K562 (cell line): ENCODE data around the gene LRRK2. TPM values are rescaled to one million over a fixed set of nuclear protein-coding genes. Genes with fewer than 3 reads are reported as not detected.

ENCODE experiments used
- ATAC-seq: fragments of 200-7000 bp; cut with Tn5 transposase; 3 replicates; pipeline ENCODE4 v1.9.1; 2020; ENCODE audit warnings: moderate library complexity
- BruUV-seq: library from RNA; stranded (reverse); fragments of 400-500 nt; replicated peaks from 2 replicates; lab custom pipeline; 2021; lab: Mats Ljungman, UMichigan
- CTCF ChIA-PET: fragments of 300-600 bp; formaldehyde crosslinking; extraction: SDS; loops from one replicate; lab custom pipeline; 2021; ENCODE audit warnings: low intra/inter-chr PET ratio; lab: Yijun Ruan, JAX
- POLR2A ChIA-PET: fragments of 300-600, 350-650 bp; sonication (Branson Sonifier 250); formaldehyde crosslinking; extraction: SDS; loops from one replicate; lab custom pipeline; 2021; ENCODE audit warnings: antibody characterized with exemption, inconsistent platforms; lab: Yijun Ruan, JAX
- DNase-seq, 4 experiments: peaks; one replicate each; pipeline versions ENCODE4 v3.0.0 to v3.0.0-alpha.2; 2011 to 2018; ENCODE audit warnings: low spot score in 3 of 4, mixed read lengths in 3 of 4; ENCODE audit errors: extremely low read depth in 1 of 4
- FAIRE-seq: peaks from 2 replicates; lab custom pipeline; 2011; peaks lifted over from hg19 to GRCh38; lab: Jason Lieb, UNC
- H2AFZ ChIP-seq: 2 replicates; pipeline ENCODE4 v1.6.0; 2011; ENCODE audit warnings: low read depth, low read length, control low read depth, inconsistent platforms
- H3K27ac ChIP-seq: fragments of 200-600 bp; 3 replicates; pipeline ENCODE4 v1.8.0; 2011; ENCODE audit warnings: low read depth, mild to moderate bottlenecking, control low read depth, inconsistent platforms, low read length, moderate library complexity, mixed read lengths; ENCODE audit errors: extremely low read depth
- H3K27me3 ChIP-seq, 2 experiments: fragments of 300-600 bp in 1 of 2; 2 replicates in 1 of 2; 3 replicates in 1 of 2; pipeline versions ENCODE4 v1.6.0 to v1.8.0; 2011; ENCODE audit warnings: inconsistent platforms in 2 of 2, low read length in 2 of 2, mild to moderate bottlenecking in 1 of 2, mixed read lengths in 1 of 2, moderate library complexity in 1 of 2; ENCODE audit not compliant: control insufficient read depth in 2 of 2, insufficient read depth in 2 of 2
- H3K36me3 ChIP-seq: fragments of 300-600 bp; 3 replicates; pipeline ENCODE4 v1.8.0; 2011; ENCODE audit warnings: mild to moderate bottlenecking, low read length, inconsistent platforms; ENCODE audit not compliant: control insufficient read depth, insufficient read depth
- H3K4me1 ChIP-seq, 2 experiments: fragments of 200-600 bp in 1 of 2; replicated peaks in 1 of 2; 2 replicates in 1 of 2; 3 replicates in 1 of 2; pipeline versions ENCODE4 v1.5.1 to v1.8.0; 2011; ENCODE audit warnings: inconsistent platforms in 2 of 2, low read length in 2 of 2, mild to moderate bottlenecking in 1 of 2, mixed read lengths in 1 of 2, moderate library complexity in 1 of 2; ENCODE audit not compliant: control insufficient read depth in 2 of 2, insufficient read depth in 2 of 2
- H3K4me2 ChIP-seq: 2 replicates; pipeline ENCODE4 v1.6.1; 2011; ENCODE audit warnings: low read length, control low read depth, inconsistent platforms, mixed read lengths; ENCODE audit not compliant: insufficient read depth
- H3K4me3 ChIP-seq: fragments of 200-600 bp; sonication (generic), shearing (Covaris generic); 2 replicates; pipeline ENCODE4 v1.5.1; 2016; ENCODE audit warnings: control low read depth, inconsistent platforms
- H3K79me2 ChIP-seq: fragments of 200-600 bp; 3 replicates; pipeline ENCODE4 v1.8.0; 2011; ENCODE audit warnings: low read length, inconsistent platforms; ENCODE audit not compliant: control insufficient read depth, insufficient read depth
- H3K9ac ChIP-seq, 2 experiments: 2 replicates each; pipeline versions ENCODE4 v1.6.0 to v1.6.1; 2011; ENCODE audit warnings: low read depth in 2 of 2, low read length in 2 of 2, control low read depth in 1 of 2, inconsistent platforms in 1 of 2, mild to moderate bottlenecking in 1 of 2, mixed read lengths in 1 of 2; ENCODE audit not compliant: insufficient read depth in 1 of 2
- H3K9me1 ChIP-seq: one replicate; pipeline ENCODE4 v1.6.0; 2011; ENCODE audit warnings: inconsistent platforms, mild to moderate bottlenecking, low read length, moderate library complexity; ENCODE audit not compliant: control insufficient read depth, insufficient read depth
- H3K9me3 ChIP-seq: replicated peaks from 2 replicates; pipeline ENCODE4 v1.5.1; 2011; ENCODE audit warnings: low read depth, low read length, inconsistent platforms; ENCODE audit not compliant: control insufficient read depth, insufficient read depth
- H4K20me1 ChIP-seq: replicated peaks from 2 replicates; pipeline ENCODE4 v1.6.1; 2011; ENCODE audit warnings: low read length, inconsistent platforms, mixed read lengths; ENCODE audit not compliant: control insufficient read depth, insufficient read depth
- HNRNPK ChIP-seq: fragments of 200-400 bp; formaldehyde crosslinking; IDR thresholded peaks from one replicate; pipeline ENCODE4 v1.6.1; 2018; ENCODE audit warnings: mild to moderate bottlenecking, low read depth, low read length; ENCODE audit not compliant: poor library complexity, severe bottlenecking
- NR3C1 ChIP-seq: sonication (generic); formaldehyde crosslinking; IDR thresholded peaks from 2 replicates; pipeline ENCODE4 v1.8.1; 2022; ENCODE audit warnings: missing genetic modification reagents
- TCF7 ChIP-seq: sonication (generic); IDR thresholded peaks from 2 replicates; pipeline ENCODE4 v1.6.1; 2016; ENCODE audit warnings: antibody characterized with exemption, borderline replicate concordance
- ZNF274 ChIP-seq: IDR thresholded peaks from 2 replicates; pipeline ENCODE4 v1.6.1; 2011; ENCODE audit warnings: low read depth, mild to moderate bottlenecking, low read length, moderate library complexity, borderline replicate concordance
- WGBS: fragments of 100-300 bp; shearing (Covaris generic); methylation state at CpG from one replicate; pipeline ENCODE4 v1.1.6; 2016; ENCODE audit warnings: low coverage, mixed read lengths; ENCODE audit not compliant: insufficient coverage; ENCODE audit errors: missing lambda C conversion rate; 5-methylcytosine and 5-hydroxymethylcytosine counted together
- in situ Hi-C: fragments of 300-500 bp; cut with MboI; formaldehyde crosslinking; loops from 4 replicates; pipeline ENCODE4 v1.15.0; 2018; ENCODE audit warnings: inconsistent platforms, mixed read lengths
- intact Hi-C: fragments of 100-400 bp; cut with micrococcal nuclease; formaldehyde crosslinking; loops from 2 replicates; pipeline ENCODE4 v1.14.2; 2022
- polyA plus RNA-seq, 8 experiments: library from polyadenylated mRNA; depleted of rRNA in 4 of 8; stranded (reverse) in 5 of 8; unstranded in 3 of 8; fragments of >200 nt; fragmentation: Nextera tagmentation in 2 of 8; fragmentation: Illumina TruSeq in 1 of 8; extraction: Ambion mirVana in 2 of 8; extraction: Trizol in 1 of 8; gene quantifications; 2 replicates each; pipeline versions ENCODE4 v1.2.1 to v1.2.3, GENCODE V29; 2011 to 2014; ENCODE audit warnings: inconsistent platforms in 1 of 8, missing spikeins in 1 of 8
- total RNA-seq, 7 experiments: library from RNA; depleted of rRNA in 6 of 7; stranded (reverse); fragments of >200 nt in 6 of 7; fragmentation: Illumina TruSeq in 2 of 7; extraction: Trizol in 2 of 7; gene quantifications; 2 replicates each; pipeline versions ENCODE4 v1.2.1 to v1.2.3, GENCODE V29; 2011 to 2021; ENCODE audit warnings: low replicate concordance in 1 of 7
- TF ChIP-seq, protein P1 (sequence below): fragments of 150-350 bp; conservative IDR thresholded peaks from 2 replicates; pipeline ENCODE4 v1.6.1; 2014; ENCODE audit warnings: low read length
- TF ChIP-seq, protein P2 (sequence below): fragments of 450-650 bp; IDR thresholded peaks from 2 replicates; pipeline ENCODE4 v1.6.1; 2016; ENCODE audit warnings: mild to moderate bottlenecking
- TF ChIP-seq, protein P3 (sequence below): sonication (generic); formaldehyde crosslinking; IDR thresholded peaks from 2 replicates; pipeline ENCODE4 v1.8.1; 2023; ENCODE audit warnings: mild to moderate bottlenecking, missing genetic modification reagents
- TF ChIP-seq, protein P4 (sequence below): fragments of 450-650 bp; IDR thresholded peaks from 2 replicates; pipeline ENCODE4 v1.6.1; 2016; ENCODE audit warnings: borderline replicate concordance

The LRRK2 gene
- total and polyA plus RNA-seq, 9 of the 15 experiments (the other 6 are each of a cell fraction or from before 2014, with no cell fraction given): 0.03 to 0.89 (median 0.31) TPM

DNA sequence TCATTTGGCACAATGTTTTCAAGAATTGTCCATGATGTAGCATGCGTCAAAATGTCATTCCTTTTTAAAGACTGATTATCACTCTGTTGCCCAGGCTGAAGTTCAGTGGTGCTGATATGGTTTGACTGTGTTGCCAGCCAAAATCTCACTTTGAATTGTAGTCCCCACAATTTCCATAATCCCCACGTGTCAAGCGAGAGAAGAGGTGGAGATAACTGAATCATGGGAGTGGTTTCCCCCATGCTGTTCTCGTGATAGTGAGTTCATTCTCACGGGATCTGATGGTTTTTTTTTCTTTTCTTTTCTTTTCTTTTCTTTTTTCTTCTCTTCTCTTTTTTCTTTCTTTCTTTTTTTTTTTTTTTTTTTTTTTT lies 21.8 kb upstream of the LRRK2 start:
- no peaks in the 10 kb centered on the region for H3K4me1 ChIP-seq
- no peak overlapping the region for H2AFZ ChIP-seq
- DNase-seq (no peak), FAIRE-seq (no peak), ATAC-seq (no peak)
- in situ Hi-C loops (no loop called here), intact Hi-C loops (no loop called here)
- H3K9me3 ChIP-seq: no peaks in the 10 kb centered on the region; the same call in 1 of the 2 replicates
- H3K9me1 ChIP-seq: no peaks in the 10 kb centered on the region
- H3K27ac ChIP-seq: no peak overlapping the region
- BruUV-seq: no TSS peak
- H3K79me2 ChIP-seq: no peaks in the 10 kb centered on the region
- no peaks in the 10 kb centered on the region for H3K36me3 ChIP-seq
- ChIA-PET CTCF (no interaction called here), POLR2A (no interaction called here)
- no peak overlapping the region for H3K9ac ChIP-seq
- no peaks in the 10 kb centered on the region for H3K27me3 ChIP-seq
- no peak overlapping the region for H3K4me2 ChIP-seq
- no peaks in the 10 kb centered on the region for H4K20me1 ChIP-seq
- 0% methylated on average over 4 of the region's 5 CpGs for WGBS
- no peak overlapping the region for H3K4me3 ChIP-seq
- TF ChIP-seq, protein P1, sequence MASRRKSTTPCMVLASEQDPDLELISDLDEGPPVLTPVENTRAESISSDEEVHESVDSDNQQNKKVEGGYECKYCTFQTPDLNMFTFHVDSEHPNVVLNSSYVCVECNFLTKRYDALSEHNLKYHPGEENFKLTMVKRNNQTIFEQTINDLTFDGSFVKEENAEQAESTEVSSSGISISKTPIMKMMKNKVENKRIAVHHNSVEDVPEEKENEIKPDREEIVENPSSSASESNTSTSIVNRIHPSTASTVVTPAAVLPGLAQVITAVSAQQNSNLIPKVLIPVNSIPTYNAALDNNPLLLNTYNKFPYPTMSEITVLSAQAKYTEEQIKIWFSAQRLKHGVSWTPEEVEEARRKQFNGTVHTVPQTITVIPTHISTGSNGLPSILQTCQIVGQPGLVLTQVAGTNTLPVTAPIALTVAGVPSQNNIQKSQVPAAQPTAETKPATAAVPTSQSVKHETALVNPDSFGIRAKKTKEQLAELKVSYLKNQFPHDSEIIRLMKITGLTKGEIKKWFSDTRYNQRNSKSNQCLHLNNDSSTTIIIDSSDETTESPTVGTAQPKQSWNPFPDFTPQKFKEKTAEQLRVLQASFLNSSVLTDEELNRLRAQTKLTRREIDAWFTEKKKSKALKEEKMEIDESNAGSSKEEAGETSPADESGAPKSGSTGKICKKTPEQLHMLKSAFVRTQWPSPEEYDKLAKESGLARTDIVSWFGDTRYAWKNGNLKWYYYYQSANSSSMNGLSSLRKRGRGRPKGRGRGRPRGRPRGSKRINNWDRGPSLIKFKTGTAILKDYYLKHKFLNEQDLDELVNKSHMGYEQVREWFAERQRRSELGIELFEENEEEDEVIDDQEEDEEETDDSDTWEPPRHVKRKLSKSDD: no peak
- TF ChIP-seq NR3C1 (CRISPR knock-in tag) (no peak), ZNF274 (no peak), TCF7 (no peak), HNRNPK (no peak)
- TF ChIP-seq, protein P2, sequence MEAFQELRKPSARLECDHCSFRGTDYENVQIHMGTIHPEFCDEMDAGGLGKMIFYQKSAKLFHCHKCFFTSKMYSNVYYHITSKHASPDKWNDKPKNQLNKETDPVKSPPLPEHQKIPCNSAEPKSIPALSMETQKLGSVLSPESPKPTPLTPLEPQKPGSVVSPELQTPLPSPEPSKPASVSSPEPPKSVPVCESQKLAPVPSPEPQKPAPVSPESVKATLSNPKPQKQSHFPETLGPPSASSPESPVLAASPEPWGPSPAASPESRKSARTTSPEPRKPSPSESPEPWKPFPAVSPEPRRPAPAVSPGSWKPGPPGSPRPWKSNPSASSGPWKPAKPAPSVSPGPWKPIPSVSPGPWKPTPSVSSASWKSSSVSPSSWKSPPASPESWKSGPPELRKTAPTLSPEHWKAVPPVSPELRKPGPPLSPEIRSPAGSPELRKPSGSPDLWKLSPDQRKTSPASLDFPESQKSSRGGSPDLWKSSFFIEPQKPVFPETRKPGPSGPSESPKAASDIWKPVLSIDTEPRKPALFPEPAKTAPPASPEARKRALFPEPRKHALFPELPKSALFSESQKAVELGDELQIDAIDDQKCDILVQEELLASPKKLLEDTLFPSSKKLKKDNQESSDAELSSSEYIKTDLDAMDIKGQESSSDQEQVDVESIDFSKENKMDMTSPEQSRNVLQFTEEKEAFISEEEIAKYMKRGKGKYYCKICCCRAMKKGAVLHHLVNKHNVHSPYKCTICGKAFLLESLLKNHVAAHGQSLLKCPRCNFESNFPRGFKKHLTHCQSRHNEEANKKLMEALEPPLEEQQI: no peak
- TF ChIP-seq, protein P3, sequence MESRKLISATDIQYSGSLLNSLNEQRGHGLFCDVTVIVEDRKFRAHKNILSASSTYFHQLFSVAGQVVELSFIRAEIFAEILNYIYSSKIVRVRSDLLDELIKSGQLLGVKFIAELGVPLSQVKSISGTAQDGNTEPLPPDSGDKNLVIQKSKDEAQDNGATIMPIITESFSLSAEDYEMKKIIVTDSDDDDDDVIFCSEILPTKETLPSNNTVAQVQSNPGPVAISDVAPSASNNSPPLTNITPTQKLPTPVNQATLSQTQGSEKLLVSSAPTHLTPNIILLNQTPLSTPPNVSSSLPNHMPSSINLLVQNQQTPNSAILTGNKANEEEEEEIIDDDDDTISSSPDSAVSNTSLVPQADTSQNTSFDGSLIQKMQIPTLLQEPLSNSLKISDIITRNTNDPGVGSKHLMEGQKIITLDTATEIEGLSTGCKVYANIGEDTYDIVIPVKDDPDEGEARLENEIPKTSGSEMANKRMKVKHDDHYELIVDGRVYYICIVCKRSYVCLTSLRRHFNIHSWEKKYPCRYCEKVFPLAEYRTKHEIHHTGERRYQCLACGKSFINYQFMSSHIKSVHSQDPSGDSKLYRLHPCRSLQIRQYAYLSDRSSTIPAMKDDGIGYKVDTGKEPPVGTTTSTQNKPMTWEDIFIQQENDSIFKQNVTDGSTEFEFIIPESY: no peak
- TF ChIP-seq, protein P4, sequence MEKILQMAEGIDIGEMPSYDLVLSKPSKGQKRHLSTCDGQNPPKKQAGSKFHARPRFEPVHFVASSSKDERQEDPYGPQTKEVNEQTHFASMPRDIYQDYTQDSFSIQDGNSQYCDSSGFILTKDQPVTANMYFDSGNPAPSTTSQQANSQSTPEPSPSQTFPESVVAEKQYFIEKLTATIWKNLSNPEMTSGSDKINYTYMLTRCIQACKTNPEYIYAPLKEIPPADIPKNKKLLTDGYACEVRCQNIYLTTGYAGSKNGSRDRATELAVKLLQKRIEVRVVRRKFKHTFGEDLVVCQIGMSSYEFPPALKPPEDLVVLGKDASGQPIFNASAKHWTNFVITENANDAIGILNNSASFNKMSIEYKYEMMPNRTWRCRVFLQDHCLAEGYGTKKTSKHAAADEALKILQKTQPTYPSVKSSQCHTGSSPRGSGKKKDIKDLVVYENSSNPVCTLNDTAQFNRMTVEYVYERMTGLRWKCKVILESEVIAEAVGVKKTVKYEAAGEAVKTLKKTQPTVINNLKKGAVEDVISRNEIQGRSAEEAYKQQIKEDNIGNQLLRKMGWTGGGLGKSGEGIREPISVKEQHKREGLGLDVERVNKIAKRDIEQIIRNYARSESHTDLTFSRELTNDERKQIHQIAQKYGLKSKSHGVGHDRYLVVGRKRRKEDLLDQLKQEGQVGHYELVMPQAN: no peak
